SJCRH30 (cell line): ENCODE results near the gene TSPAN31. TPM values are rescaled to one million over a fixed set of nuclear protein-coding genes. Genes with fewer than 3 reads are reported as not detected.
"Not testable (repeated sequence)": the region's sequence is repeated elsewhere in the genome, so short reads cannot be mapped to it uniquely, and the experiment has no call there.

Source experiments
- DNase-seq, 2 experiments: peaks; one replicate each; pipeline ENCODE4 v3.0.0-alpha.2; 2015 to 2020
- H3K27ac ChIP-seq: fragments of 250-450 bp; sonication (Bioruptor Pico); 2 replicates; pipeline ENCODE4 v1.5.1; 2020; ENCODE audit warnings: mild to moderate bottlenecking, moderate library complexity
- H3K27me3 ChIP-seq: fragments of 250-450 bp; sonication (Bioruptor Pico); 2 replicates; pipeline ENCODE4 v1.5.1; 2020; ENCODE audit warnings: mild to moderate bottlenecking, moderate library complexity
- H3K36me3 ChIP-seq: fragments of 250-450 bp; sonication (Bioruptor Pico); 2 replicates; pipeline ENCODE4 v1.5.1; 2020; ENCODE audit warnings: mild to moderate bottlenecking, moderate library complexity
- H3K4me1 ChIP-seq: fragments of 250-450 bp; sonication (Bioruptor Pico); 2 replicates; pipeline ENCODE4 v1.5.1; 2020; ENCODE audit warnings: mild to moderate bottlenecking, moderate library complexity
- H3K4me3 ChIP-seq: fragments of 250-450 bp; sonication (Bioruptor Pico); 2 replicates; pipeline ENCODE4 v1.5.1; 2020; ENCODE audit warnings: mild to moderate bottlenecking, moderate library complexity
- H3K9me3 ChIP-seq: fragments of 250-450 bp; sonication (Bioruptor Pico); replicated peaks from 2 replicates; pipeline ENCODE4 v1.5.1; 2020; ENCODE audit warnings: mild to moderate bottlenecking, moderate library complexity
- total RNA-seq: library from RNA; depleted of rRNA; stranded (reverse); fragments of >200 nt; shearing (Covaris generic); gene quantifications from 2 replicates; pipeline ENCODE4 v1.2.3, GENCODE V29; 2014; rRNA removed

TSPAN31 gene
- 292 and 318 TPM in 2 replicates for total RNA-seq

DNA sequence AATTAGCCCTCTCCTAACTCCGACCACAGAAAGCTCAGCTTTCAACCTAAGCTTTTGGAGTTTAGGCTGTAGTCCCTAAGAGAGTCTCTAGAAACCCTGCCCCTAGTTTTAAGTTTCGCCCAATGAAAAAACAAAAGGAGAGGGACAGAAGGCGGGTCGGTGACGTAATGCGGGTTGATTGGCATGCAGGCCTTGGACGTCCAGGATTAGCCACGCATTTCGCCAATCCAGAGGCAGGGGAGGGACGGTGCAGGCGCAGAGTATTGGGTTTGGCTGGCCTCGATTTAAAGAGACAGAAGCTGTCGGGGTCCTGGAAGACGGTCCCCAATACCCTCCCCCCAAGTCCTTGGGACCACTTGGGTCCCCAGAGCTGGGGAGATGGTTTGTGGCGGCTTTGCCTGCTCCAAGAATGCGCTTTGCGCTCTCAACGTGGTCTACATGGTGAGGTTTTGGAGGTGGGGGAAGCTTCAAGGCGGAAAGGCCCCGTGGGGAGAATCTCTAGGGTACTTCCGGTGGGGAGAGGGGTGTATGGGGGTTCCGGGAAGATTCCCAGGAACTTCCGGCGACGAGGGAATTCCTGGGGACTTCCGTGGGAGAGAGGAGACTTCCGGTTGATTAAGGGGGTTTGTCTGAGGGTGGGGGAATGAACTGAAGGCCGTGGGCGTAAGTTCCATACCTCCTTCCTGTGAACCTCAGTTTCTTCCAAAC lies at the start of gene TSPAN31:
TSS of gene TSPAN31 (plus strand) at position 263 of the 708 bp plus-strand sequence. CDS start at position 379, 116 bp downstream.
- peaks cover 19% of the 10 kb centered on the region for H3K4me1 ChIP-seq
- DNase-seq: peak; percentile 100
- H3K9me3 ChIP-seq: no peaks in the 10 kb centered on the region

DNA sequence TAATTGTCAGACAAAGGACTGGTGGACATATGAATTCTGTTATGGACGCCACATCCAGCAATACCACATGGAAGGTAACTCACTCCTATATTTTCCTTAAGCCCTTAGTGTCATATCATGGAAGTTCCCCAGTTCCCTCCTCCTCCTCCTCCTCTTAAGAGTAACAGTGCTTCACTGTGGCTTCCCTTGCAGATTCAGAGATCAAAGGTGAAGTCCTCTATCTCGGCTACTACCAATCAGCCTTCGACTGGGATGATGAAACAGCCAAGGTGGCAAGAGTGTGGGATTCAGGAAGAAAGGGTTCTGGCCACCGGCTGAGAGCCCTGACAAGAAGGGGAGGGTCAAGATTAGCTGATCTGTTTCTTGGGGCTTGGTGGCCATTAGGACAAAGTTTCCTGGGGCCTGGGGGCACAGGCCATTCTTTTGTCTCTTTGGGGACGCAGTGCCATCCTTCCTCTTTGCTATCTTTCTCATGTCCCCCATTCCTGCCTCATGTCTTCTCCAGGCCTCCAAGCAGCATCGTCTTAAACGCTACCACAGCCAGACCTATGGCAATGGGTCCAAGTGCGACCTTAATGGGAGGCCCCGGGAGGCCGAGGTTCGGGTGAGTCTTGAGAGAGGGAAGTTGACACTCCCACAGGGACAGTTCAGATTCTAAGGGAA lies 48.9 kb upstream of the TSPAN31 start:
- H3K36me3 ChIP-seq: peaks cover 34% of the 10 kb centered on the region

More for the DNA sequence above, at the start of gene TSPAN31:
- peaks cover 34% of the 10 kb centered on the region for H3K27me3 ChIP-seq
- peak within 1 kb of the TSS; percentile 64 for H3K4me3 ChIP-seq
- H3K36me3 ChIP-seq: peaks cover 44% of the 10 kb centered on the region
- H3K27ac ChIP-seq: peak within 1 kb of the TSS; percentile 89

GRCh38 chr12:57697076-57697475 lies 47.8 kb upstream of the TSPAN31 start:
- no peaks in the 10 kb centered on the region for H3K27me3 ChIP-seq
- no peaks in the 10 kb centered on the region for H3K9me3 ChIP-seq
- H3K4me1 ChIP-seq: peaks cover 6% of the 10 kb centered on the region
- no peak for DNase-seq
- H3K36me3 ChIP-seq: peaks cover 42% of the 10 kb centered on the region
- H3K27ac ChIP-seq: no peak overlapping the region
- no peak overlapping the region for H3K4me3 ChIP-seq

More for the DNA sequence above, 48.9 kb upstream of the TSPAN31 start:
- peak in 1 of 2 experiments; percentile 56 for DNase-seq
- no peaks in the 10 kb centered on the region for H3K27me3 ChIP-seq
- no peak overlapping the region for H3K27ac ChIP-seq
- peaks cover 6% of the 10 kb centered on the region for H3K4me1 ChIP-seq
- no peaks in the 10 kb centered on the region for H3K9me3 ChIP-seq
- no peak overlapping the region for H3K4me3 ChIP-seq

GRCh38 chr12:57698414-57698813 lies 46.4 kb upstream of the TSPAN31 start:
- Histone ChIP-seq H3K4me1 (peaks cover 6% of the 10 kb centered on the region), H3K4me3 (no peak overlapping the region), H3K27ac (no peak overlapping the region), H3K27me3 (no peaks in the 10 kb centered on the region), H3K9me3 (peaks cover 3% of the 10 kb centered on the region; the same call in 1 of the 2 replicates), H3K36me3 (peaks cover 55% of the 10 kb centered on the region)
- peak in 1 of 2 experiments; percentile 42 for DNase-seq

DNA sequence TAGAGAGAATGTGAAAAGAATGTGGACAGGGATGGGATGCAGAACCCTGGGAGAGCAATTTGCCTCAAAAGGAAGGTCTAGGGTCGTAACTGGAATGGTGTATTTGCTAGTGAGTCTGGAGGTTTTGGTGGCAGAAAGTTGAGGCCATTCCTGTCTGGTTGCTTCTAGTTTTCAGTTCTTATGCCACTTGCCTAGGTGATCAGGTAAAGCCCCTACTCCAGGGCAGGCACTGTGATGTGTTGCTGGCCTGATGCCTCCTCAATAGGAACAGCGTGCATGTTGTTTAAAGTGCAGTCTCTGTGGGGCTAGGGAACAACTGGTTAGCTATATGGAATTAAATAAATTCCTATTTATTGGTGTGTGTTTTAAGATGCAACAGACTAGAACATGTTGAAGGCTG lies 44.5 kb upstream of the TSPAN31 start:
- H3K4me3 ChIP-seq: no peak overlapping the region
- no peaks in the 10 kb centered on the region for H3K4me1 ChIP-seq
- peaks cover 17% of the 10 kb centered on the region for H3K9me3 ChIP-seq
- peaks cover 72% of the 10 kb centered on the region for H3K36me3 ChIP-seq
- no peak overlapping the region for H3K27ac ChIP-seq
- peak in 1 of 2 experiments; percentile 36 for DNase-seq
- no peaks in the 10 kb centered on the region for H3K27me3 ChIP-seq

GRCh38 chr12:57707250-57707649 lies 37.6 kb upstream of the TSPAN31 start:
- Histone ChIP-seq H3K4me3 (no peak overlapping the region), H3K4me1 (no peaks in the 10 kb centered on the region), H3K9me3 (peaks cover 17% of the 10 kb centered on the region), H3K27me3 (no peaks in the 10 kb centered on the region), H3K27ac (no peak overlapping the region), H3K36me3 (peaks cover 67% of the 10 kb centered on the region)
- DNase-seq: peak in 1 of 2 experiments; percentile 38

DNA sequence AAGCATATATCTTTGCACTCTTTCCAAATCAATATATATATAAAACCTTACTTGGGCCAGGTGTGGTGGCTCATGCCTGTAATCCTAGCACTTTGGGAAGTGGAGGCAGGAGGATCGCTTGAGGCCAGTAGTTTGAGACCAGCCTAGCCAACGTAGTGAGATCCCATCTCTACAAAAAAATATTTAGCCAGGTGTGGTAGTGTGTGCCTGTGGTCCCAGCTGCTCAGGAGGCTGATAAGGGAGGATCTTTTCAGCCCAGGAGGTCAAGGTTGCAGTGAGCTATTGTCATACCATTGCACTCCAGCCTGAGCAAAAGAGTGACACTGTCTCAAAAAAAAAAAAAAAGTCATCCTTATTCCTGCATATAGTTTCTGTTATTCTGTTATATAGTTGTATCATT lies 36.5 kb upstream of the TSPAN31 start:
- Histone ChIP-seq H3K27ac (no peak overlapping the region), H3K36me3 (peaks cover 62% of the 10 kb centered on the region), H3K9me3 (peaks cover 15% of the 10 kb centered on the region), H3K4me1 (no peaks in the 10 kb centered on the region), H3K4me3 (no peak overlapping the region), H3K27me3 (no peaks in the 10 kb centered on the region)
- DNase-seq: peak in 1 of 2 experiments; percentile 38

DNA sequence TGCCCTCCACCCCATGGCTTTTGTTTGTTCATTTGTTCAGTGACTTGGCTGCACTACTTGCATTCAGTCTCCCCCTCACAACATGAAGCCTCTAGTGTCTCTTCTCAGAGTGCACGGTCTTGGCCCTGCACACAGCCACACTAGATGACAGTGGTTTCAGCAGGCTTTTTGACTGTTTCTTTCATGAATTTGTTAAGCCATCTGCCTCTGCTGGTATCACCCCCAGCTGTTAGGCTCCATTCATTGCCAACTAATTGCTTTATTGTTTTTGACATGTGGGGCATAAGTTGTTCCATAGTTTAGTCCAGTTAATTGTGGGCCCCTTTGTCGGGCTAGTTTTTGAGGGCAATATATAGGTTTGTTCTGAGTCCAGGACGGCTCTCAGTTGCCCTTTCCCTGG lies 32.1 kb upstream of the TSPAN31 start:
- no peaks in the 10 kb centered on the region for H3K27me3 ChIP-seq
- H3K9me3 ChIP-seq: no peaks in the 10 kb centered on the region; the same call in 1 of the 2 replicates
- peak; percentile 40 to 69 for DNase-seq
- H3K4me1 ChIP-seq: no peaks in the 10 kb centered on the region
- no peak overlapping the region for H3K4me3 ChIP-seq
- H3K36me3 ChIP-seq: peaks cover 57% of the 10 kb centered on the region
- H3K27ac ChIP-seq: no peak overlapping the region

GRCh38 chr12:57713209-57713608 lies 31.6 kb upstream of the TSPAN31 start:
- H3K9me3 ChIP-seq: no peaks in the 10 kb centered on the region; the same call in 1 of the 2 replicates
- peaks cover 62% of the 10 kb centered on the region for H3K36me3 ChIP-seq
- H3K4me1 ChIP-seq: no peaks in the 10 kb centered on the region
- no peak overlapping the region for H3K4me3 ChIP-seq
- peak; percentile 46 to 62 for DNase-seq
- no peaks in the 10 kb centered on the region for H3K27me3 ChIP-seq
- H3K27ac ChIP-seq: no peak overlapping the region

GRCh38 chr12:57715036-57715748 lies 29.6 kb upstream of the TSPAN31 start:
- H3K4me3 ChIP-seq, H3K27me3 ChIP-seq, H3K4me1 ChIP-seq, H3K27ac ChIP-seq, H3K9me3 ChIP-seq: not testable (repeated sequence)
- H3K36me3 ChIP-seq: peaks cover 80% of the 10 kb centered on the region
- peak in 1 of 2 experiments; percentile 26 for DNase-seq

- Histone ChIP-seq H3K27ac (no peak overlapping the region), H3K9me3 (no peaks in the 10 kb centered on the region; the same call in 1 of the 2 replicates), H3K27me3 (no peaks in the 10 kb centered on the region), H3K4me3 (no peak overlapping the region), H3K4me1 (no peaks in the 10 kb centered on the region), H3K36me3 (peaks cover 81% of the 10 kb centered on the region)
- DNase-seq: peak in 1 of 2 experiments; percentile 58
Measured at GRCh38 chr12:57715786-57716185, 29.1 kb upstream of the TSPAN31 start.

DNA sequence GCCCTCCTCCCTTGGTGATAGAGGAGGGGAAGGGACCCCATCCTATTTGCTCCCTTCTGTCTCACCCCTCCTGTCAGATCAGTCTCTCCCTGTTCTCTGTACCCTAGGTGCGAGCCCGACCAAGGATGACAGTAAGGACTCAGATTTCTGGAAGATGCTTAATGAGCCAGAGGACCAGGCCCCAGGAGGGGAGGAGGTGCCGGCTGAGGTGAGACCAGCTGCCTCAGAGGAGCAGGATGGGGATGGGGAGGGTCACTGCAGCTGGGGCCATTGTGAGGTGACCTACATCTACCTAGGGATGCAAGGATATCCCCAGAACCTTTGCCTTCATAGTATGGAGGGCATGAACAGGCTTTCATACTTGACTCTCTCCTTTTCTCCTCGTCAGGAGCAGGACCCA lies 28.5 kb upstream of the TSPAN31 start:
- peak; percentile 63 to 64 for DNase-seq
- Histone ChIP-seq H3K27ac (no peak overlapping the region), H3K4me1 (no peaks in the 10 kb centered on the region), H3K27me3 (no peaks in the 10 kb centered on the region), H3K36me3 (peaks cover 86% of the 10 kb centered on the region), H3K4me3 (no peak overlapping the region), H3K9me3 (no peaks in the 10 kb centered on the region; the same call in 1 of the 2 replicates)

DNA sequence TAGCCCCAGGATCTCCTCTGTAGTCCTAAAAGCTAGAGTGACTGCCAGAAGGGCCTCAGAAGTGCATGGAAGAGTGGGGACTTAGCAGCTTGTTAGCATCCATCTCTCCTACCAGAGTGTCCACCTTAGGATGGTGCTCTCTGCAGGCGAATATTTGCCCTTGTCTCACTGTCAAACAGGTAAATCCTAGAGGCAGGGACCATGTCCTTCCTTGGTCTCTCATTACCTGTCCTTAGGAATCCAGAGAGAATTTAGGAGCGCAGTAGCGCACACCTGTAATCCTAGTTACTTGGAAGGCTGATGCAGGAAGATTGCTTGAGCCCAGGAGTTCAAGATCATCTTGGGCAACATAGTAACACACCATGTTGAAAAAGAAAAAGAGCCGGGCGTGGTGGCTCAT lies 27.7 kb upstream of the TSPAN31 start:
- no peaks in the 10 kb centered on the region; the same call in 1 of the 2 replicates for H3K9me3 ChIP-seq
- no peak overlapping the region for H3K4me3 ChIP-seq
- no peak overlapping the region for H3K27ac ChIP-seq
- peaks cover 84% of the 10 kb centered on the region for H3K36me3 ChIP-seq
- peak in 1 of 2 experiments; percentile 42 for DNase-seq
- no peaks in the 10 kb centered on the region for H3K4me1 ChIP-seq
- no peaks in the 10 kb centered on the region for H3K27me3 ChIP-seq

- Histone ChIP-seq H3K4me3 (no peak overlapping the region), H3K9me3 (no peaks in the 10 kb centered on the region), H3K4me1 (no peaks in the 10 kb centered on the region), H3K36me3 (peaks cover 77% of the 10 kb centered on the region), H3K27me3 (no peaks in the 10 kb centered on the region), H3K27ac (no peak overlapping the region)
- DNase-seq: peak; percentile 71 to 79
Measured at GRCh38 chr12:57717846-57718640, 26.8 kb upstream of the TSPAN31 start.
